GM18499 (cell line): ENCODE results near the gene ADGRD1.
"Not testable (repeated sequence)": the region's sequence is repeated elsewhere in the genome, so short reads cannot be mapped to it uniquely, and the experiment has no call there.

ENCODE experiments used
- ATAC-seq: cut with Tn5 transposase; IDR thresholded peaks from one replicate; pipeline ENCODE4 v1.9.1; 2021; ENCODE audit warnings: moderate number of reproducible peaks; ENCODE audit not compliant: insufficient read depth, unreplicated experiment

ADGRD1 gene

DNA sequence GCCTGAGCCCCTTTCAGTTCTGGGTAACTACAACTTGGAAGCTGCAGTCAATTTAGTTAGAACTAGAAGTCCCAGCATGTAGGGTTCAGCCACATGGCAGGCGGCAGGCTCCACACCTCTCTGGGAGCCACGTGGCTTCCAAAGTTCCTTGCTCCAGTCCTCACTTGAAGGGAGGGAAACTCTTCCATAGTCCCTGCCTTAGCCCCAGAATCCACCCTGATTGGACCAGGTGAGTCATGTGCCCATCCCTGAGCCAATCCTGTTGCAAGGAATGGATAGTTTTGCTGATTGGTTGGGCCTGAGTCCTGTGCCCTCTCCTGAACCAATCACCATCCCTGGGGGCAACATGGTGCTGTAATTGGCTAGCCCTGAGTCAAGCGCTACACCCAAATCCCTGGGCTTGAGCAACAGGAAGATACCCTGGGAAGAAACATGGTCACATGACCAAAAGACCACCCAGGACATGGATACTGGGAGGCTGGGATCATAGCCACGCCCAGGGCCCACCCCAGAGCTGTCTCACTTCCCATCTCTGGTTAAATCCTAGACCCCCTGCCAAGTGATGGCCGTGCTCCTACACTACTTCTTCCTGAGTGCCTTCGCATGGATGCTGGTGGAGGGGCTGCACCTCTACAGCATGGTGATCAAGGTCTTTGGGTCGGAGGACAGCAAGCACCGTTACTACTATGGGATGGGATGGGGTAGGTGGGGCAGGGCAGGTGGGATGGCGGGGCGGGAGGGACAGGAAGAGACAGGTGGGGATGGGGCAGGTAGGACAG lies 154.7 kb downstream of the ADGRD1 start:
- no peak for ATAC-seq

GRCh38 chr12:131111446-131111845 lies 157.7 kb downstream of the ADGRD1 start:
- no peak for ATAC-seq

GRCh38 chr12:131112021-131112420 lies 158.3 kb downstream of the ADGRD1 start:
- ATAC-seq, result no peak

DNA sequence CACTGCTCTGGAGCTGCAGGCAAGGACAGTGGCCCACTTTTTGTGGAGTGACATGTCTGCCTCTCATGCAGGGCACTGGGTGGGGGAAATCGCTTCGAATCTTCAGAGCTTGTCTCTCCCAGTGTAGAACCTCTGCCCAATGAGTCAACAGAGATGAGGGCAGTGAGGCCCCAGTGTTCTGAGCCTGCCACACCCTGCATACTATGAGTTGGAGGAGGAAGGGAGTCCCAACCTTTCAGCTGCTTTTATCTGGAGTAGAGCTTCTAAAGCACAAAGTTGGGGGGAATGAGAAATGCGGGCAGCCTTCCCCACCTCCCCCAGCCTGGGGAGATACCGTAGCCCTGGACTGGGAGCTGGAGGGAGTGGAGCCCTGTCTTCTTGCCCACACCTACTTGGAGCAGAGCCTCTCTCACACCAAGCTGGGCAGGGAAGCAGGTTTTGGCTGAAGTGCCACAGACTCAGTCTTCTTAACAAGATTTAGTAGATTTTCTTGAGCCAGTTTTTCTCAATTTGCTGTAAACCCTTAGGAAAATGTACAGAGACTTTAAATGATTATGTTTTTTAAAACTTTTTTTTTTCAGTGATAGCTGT lies 159.1 kb downstream of the ADGRD1 start:
- ATAC-seq, result no peak

DNA sequence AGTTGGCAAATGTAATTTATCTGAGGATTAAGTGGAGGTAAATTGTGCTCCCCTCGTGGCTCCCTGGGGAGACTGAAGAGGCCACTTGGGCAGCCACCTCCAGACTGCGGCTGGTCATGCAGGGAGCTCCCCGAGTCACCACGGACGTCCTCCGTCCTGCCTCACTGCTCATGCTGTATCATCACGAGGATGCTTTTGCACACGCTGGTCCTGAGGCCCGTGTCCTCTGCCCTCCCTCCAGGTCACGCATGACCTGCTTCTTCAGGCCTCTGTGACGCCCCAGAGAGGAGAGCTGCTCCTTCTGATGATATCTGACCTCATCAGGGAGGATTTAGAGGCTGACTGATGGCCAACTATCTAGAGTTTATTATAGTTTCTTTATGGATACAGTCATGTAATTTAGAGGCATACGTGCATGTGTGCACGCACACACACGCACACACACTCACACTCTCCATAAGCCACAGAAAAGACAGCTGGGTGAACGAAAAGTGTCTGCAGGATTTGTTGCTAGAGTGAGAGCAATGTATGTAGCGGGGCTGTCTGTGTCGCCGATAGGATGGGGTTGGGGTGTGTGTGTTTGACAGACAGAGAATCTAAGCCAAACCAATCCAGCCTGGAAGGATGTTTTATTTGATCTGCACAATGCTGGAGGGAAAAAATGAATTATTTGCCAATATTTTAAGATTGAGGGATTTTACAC lies 160.0 kb downstream of the ADGRD1 start:
- ATAC-seq, result no peak

DNA sequence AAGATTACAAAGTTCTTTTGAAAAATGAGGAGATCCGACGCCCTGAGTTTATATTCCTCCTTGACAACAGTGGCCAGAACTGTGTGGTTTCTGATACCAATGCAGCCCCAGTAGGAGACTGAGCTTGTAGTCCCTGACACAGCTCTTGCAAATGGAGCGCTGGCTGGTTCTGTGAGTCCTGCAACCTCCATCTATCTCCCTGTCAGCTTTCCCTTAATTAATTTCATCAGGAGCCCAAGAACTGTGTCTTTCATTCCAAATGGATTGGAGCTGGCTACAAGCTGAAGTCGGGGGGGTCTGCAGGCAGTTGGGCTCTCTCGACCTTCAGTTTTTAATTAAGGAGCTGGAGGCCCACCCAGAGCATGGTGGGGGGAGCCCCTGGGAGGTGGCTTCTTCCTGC lies 160.6 kb downstream of the ADGRD1 start:
- no peak for ATAC-seq

DNA sequence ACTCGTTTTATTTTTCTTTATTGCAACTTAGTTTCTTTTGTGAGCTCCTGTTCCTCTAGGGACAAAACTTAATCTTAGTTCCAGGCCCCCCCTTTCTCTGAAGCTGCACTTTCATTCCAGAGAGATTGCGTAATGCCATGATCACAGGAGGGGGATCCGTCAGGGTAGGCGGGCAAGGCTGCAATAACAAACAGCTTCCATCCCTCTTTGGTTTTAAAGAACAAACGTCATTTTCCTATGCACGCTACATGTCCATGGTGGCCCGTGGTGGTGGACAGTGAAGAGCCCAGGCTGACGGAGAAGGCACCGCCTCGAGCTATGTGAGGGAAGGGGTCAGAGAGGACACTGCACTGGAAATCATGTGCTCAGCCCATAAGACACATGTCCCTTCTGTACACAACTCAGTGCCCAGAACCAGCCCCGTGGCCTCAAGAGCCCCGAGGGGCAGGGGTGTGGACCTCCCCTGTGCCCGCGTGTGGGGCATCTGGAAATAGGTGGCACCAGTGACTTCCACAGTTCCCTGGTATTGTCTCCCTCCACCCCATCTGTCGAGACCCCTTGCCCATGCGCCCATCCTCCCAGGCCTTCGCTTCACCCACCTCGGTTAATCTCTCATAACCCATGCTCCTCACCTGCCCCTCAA lies 161.4 kb downstream of the ADGRD1 start:
- no peak for ATAC-seq

DNA sequence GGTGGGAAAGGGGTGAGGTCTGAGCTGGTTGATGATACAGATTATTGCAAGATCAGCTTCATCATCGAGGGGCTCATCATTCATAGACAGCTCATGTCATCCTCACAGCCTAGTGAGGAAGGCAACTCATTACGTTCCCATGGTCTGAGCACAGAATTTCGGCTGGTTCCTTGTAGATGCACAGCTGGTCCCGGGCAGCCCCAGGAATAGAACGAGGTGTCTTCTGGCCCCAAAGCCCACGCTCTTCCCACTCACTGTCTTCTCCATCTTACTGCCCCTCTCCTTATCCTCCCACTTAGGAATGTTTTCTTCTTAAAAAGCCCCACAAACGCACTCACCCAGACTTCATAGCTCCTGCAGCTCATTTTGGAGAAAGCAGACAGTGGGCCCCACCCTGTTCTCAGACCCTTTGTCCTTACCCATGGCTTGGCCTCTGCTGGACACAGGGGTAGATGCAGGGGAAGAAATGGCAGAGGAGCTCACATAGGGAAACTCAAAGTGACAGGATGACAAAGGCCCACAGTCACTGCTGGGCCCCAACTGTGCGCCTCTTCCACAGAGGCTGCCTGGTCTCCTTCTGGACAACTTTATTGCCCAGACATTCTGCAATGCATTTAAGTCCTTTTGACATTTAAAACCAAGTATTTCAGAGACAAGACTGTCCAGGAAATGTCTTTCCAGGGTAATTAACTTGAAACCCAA lies 162.2 kb downstream of the ADGRD1 start:
- ATAC-seq, result no peak

- no peak for ATAC-seq
Observed at GRCh38 chr12:131116468-131117117, 162.9 kb downstream of the ADGRD1 start.

DNA sequence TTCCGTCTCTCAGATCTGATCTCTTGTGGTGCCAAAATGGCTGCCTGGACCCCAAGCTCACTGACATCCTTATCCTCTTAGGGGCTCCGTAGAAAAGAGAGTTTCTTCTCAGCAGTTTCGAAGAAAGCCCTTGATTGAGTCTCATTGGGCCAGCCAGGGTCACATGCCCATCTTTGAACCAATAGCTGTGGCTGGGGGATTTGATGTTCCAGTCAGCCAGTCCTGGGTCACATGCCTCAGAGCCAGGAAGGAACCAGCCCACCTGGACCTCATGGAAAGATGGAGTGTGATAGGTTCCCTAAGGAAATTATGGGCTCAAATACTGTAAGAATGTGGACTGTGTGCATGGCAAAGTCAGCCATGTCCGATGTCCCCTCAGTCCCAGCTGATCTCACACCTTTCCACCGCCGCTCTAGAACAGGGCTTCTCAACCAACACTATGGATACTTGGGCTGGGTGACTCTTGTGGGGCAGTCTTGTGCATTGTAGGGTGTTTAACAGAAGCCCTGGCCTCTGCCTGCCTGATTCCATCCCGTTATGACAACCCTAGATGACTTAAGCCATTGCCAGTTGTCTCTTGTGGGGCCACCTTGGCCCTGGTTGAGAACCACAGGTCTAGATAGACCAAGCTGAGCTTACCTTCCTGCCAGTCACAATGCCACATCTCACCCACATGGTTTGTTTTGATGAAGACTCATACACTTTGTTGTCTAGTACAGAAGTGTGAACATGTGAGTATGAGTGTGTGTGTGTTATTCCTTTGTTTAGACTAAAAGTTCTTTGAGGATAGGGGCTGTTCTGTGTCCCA lies 163.9 kb downstream of the ADGRD1 start:
- ATAC-seq, result no peak

DNA sequence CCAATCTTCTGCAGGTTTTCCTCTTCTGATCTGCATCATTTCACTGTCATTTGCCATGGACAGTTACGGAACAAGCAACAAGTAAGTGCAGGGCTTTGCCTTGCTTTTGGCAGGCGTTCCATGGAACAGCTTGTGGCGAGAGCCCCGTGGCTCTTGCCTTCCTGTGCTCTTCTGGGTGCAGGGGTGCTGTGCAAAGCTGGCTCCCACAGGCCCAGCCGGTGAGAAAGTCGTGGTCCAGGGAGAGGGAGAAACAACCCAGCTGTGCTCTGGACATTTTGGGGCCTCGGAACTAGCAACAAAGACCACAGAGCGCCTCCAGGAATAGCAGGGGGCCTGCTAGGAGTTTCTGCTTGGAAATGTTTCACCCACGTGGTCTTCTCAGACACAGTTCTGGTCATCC lies 164.7 kb downstream of the ADGRD1 start:
- no peak for ATAC-seq

- ATAC-seq, result not testable (repeated sequence)
Observed at GRCh38 chr12:131119345-131119744, 165.6 kb downstream of the ADGRD1 start.

- ATAC-seq, result no peak
Observed at GRCh38 chr12:131119936-131120335, 166.2 kb downstream of the ADGRD1 start.

GRCh38 chr12:131120831-131121271 lies 167.1 kb downstream of the ADGRD1 start:
- ATAC-seq, result no peak

DNA sequence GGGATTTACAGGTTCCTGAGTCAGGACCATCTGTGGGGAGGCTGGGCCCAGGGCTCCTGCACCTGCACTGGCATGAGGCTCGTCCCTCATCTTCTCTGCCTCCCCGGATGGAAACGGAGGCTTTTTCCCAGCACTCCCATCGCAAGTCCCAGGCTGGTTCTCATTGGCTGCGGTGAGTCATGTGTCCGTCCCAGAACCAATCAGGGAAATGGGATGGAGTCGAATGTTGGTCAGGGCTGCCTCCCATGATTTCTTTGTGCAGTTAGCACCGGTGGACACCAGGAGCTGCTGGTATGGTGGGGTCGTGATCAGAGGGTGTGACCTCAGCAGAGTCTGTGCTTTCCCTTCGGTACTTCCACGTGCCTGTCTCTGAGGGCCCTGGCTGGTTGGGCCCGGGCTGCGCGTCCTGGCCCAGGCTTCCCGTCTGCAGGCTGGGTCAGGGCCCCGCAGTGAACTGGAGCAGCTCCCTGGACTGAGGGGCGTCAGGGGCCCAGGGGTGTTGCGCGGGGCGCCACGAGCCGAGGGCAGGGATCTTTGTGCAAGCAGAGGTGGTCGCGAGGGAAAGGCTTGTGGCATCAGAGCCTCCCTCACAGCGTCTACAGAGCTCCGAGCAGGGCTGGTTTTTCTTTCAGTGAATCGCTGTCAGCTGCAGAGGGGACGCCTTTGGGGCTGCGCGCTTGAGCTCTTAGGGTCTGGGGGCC lies 168.1 kb downstream of the ADGRD1 start:
- no peak for ATAC-seq

DNA sequence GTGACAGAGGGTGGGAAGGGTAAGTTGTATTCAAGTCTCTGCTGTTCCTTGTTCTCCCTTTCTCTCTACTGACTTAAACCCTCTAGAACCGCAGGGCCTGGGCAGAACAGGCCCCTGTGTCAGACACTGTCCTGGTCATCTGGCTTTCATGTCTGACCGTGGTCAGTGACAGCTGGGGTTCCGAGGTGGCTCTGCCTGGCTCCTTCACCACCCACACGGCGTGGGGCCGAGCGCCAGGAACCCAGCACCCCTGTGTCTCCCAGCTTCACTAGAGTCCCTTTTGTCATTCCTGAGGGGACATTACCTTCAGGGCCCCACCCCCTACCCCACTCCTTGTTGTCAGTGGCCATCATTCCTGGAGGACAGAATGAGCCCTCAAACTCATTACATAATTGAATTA lies 168.9 kb downstream of the ADGRD1 start:
- no peak for ATAC-seq

DNA sequence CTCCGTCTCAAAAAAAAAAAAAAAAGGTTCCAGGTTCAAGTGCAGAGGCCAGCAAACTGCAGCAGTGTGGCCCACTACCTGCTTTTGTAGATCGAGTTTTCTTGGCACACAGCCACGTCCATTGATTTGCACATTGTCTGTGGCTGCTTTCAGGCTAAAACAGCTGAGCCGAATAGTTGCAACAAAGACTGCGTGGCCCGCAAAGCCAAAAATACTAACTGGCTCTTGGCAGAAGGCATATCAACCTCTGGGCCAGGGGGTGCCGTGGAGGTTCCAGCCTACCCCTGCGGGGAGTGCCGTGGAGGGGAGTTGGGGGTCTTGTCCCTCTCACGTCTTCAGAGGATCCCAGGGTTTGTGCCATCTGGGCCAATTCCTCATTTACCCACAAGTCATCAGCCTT lies 170.1 kb downstream of the ADGRD1 start:
- ATAC-seq, result no peak

DNA sequence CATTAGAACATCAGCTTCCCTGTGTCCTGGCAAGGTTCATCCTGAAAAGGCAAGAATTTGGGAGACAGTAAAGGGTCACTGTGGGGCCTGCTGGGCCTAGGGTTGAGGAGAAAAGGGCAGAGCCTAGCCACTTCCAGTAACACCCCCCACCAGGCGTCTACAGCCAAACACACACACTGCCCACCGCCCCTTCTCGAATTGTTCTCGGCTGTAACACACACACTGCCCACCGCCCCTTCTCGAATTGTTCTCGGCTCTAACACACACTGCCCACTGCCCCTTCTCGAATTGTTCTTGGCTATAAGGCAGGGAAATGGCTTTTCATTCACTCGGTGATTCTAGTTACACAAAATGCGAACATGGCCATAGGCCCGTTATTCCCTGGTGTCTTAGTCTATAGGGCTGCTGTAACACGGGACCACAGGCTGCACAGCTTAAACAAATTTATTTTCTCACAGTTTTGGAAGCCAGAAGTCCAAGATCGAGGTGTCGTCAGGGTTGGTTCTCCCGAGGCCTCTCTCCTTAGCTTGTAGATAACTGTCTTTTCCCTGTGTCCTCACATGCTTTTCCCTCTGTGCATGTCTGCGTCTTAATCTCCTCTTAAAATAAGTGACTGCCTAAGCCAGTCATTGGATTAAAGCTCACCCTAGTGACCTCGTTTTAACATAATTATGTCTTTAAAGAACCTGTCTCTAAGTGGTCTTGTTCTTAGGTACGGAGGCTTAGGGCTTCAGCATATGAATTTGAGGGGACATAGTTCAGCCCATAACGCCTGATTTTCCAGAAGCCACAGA lies 171.0 kb downstream of the ADGRD1 start:
- ATAC-seq, result no peak
